Neural cell (in vitro differentiated cells): ENCODE results near the gene LRRTM3. TPM values are rescaled to one million over a fixed set of nuclear protein-coding genes. Genes with fewer than 3 reads are reported as not detected.

Experiments used
- H2AFZ ChIP-seq: fragments of 200-600, 300-800 bp; sonication (generic), shearing (Covaris generic); 2 replicates; pipeline ENCODE4 v1.6.0; 2014; ENCODE audit warnings: low read depth, mild to moderate bottlenecking, antibody characterized with exemption, low read length, moderate library complexity
- H3F3A ChIP-seq: fragments of 200-600 bp; shearing (Covaris generic); 2 replicates; pipeline ENCODE4 v1.6.1; 2016; ENCODE audit warnings: mild to moderate bottlenecking, moderate library complexity, mixed read lengths, antibody characterized with exemption, low read length; ENCODE audit not compliant: insufficient read depth, poor library complexity, severe bottlenecking
- H3K27ac ChIP-seq: fragments of 200-600, 300-800 bp; sonication (generic), shearing (Covaris generic); 2 replicates; pipeline ENCODE4 v1.5.1; 2014; ENCODE audit warnings: mild to moderate bottlenecking, low read length, moderate library complexity
- H3K27me3 ChIP-seq: fragments of 300-800, 200-600 bp; sonication (generic), shearing (Covaris generic); 2 replicates; pipeline ENCODE4 v1.6.0; 2014; ENCODE audit warnings: mild to moderate bottlenecking, low read depth, low read length, moderate library complexity; ENCODE audit not compliant: insufficient read depth
- H3K36me3 ChIP-seq: fragments of 300-800, 200-600 bp; sonication (generic), shearing (Covaris generic); 2 replicates; pipeline ENCODE4 v1.5.1; 2014; ENCODE audit warnings: mild to moderate bottlenecking, antibody characterized with exemption, low read length, moderate library complexity; ENCODE audit not compliant: insufficient read depth
- H3K4me2 ChIP-seq: fragments of 300-800, 200-600 bp; sonication (generic), shearing (Covaris generic); 2 replicates; pipeline ENCODE4 v1.6.0; 2014; ENCODE audit warnings: mild to moderate bottlenecking, low read length
- H3K4me3 ChIP-seq: fragments of 300-800, 200-600 bp; sonication (generic), shearing (Covaris generic); 2 replicates; pipeline ENCODE4 v1.5.1; 2014; ENCODE audit warnings: mild to moderate bottlenecking, low read length, moderate library complexity
- H3K79me2 ChIP-seq: fragments of 200-600 bp; shearing (Covaris generic); replicated peaks from 2 replicates; pipeline ENCODE4 v1.6.0; 2014; ENCODE audit warnings: mild to moderate bottlenecking, low read length, moderate library complexity; ENCODE audit not compliant: insufficient read depth
- H3K9ac ChIP-seq: fragments of 300-800, 200-600 bp; sonication (generic), shearing (Covaris generic); 2 replicates; pipeline ENCODE4 v1.6.1; 2016; ENCODE audit warnings: mild to moderate bottlenecking, low read length, mixed read lengths
- H3K9me2 ChIP-seq: fragments of 200-600 bp; shearing (Covaris generic); 2 replicates; pipeline ENCODE4 v1.6.1; 2016; ENCODE audit warnings: mild to moderate bottlenecking, low read length, mixed read lengths; ENCODE audit not compliant: insufficient read depth
- H3K9me3 ChIP-seq: fragments of 200-600, 300-800 bp; sonication (generic), shearing (Covaris generic); 2 replicates; pipeline ENCODE4 v1.6.1; 2016; ENCODE audit warnings: mild to moderate bottlenecking, mixed run types, low read length, moderate library complexity, mixed read lengths
- H4K20me1 ChIP-seq: fragments of 200-600 bp; shearing (Covaris generic); 2 replicates; pipeline ENCODE4 v1.6.1; 2016; ENCODE audit warnings: mild to moderate bottlenecking, mixed run types; ENCODE audit not compliant: insufficient read depth
- EP300 ChIP-seq: fragments of 450-650 bp; conservative IDR thresholded peaks from 2 replicates; pipeline ENCODE4 v1.6.1; 2014; ENCODE audit warnings: antibody characterized with exemption, mild to moderate bottlenecking, moderate library complexity; ENCODE audit not compliant: poor library complexity, severe bottlenecking
- EZH2 ChIP-seq: fragments of 200-600, 300-800 bp; shearing (Covaris generic), sonication (generic); IDR thresholded peaks from 2 replicates; pipeline ENCODE4 v1.6.1; 2014; ENCODE audit warnings: antibody characterized with exemption, low read length, borderline replicate concordance, mild to moderate bottlenecking; ENCODE audit not compliant: insufficient read depth, poor library complexity, severe bottlenecking
- MXI1 ChIP-seq: fragments of 450-650 bp; conservative IDR thresholded peaks from 2 replicates; pipeline ENCODE4 v1.6.1; 2014; ENCODE audit warnings: antibody characterized with exemption, mild to moderate bottlenecking; ENCODE audit not compliant: poor library complexity, severe bottlenecking
- POLR2AphosphoS5 ChIP-seq: IDR thresholded peaks from 2 replicates; pipeline ENCODE4 v1.6.1; 2012
- RAD21 ChIP-seq: fragments of 450-650 bp; conservative IDR thresholded peaks from 2 replicates; pipeline ENCODE4 v1.6.1; 2014; ENCODE audit warnings: antibody characterized with exemption, mild to moderate bottlenecking, moderate library complexity
- SMC3 ChIP-seq: fragments of 450-650 bp; conservative IDR thresholded peaks from 2 replicates; pipeline ENCODE4 v1.6.1; 2014; ENCODE audit warnings: antibody characterized with exemption, mild to moderate bottlenecking, moderate library complexity; ENCODE audit not compliant: poor library complexity
- TAF1 ChIP-seq: IDR thresholded peaks from 2 replicates; pipeline ENCODE4 v1.6.1; 2012; ENCODE audit warnings: low read depth
- polyA plus RNA-seq: library from polyadenylated mRNA; depleted of rRNA; stranded (reverse); fragments of >200 nt; gene quantifications from 2 replicates; pipeline ENCODE4 v1.2.3, GENCODE V29; 2014
- TF ChIP-seq, protein P1 (sequence below): IDR thresholded peaks from 2 replicates; pipeline ENCODE4 v1.6.1; 2012; ENCODE audit warnings: borderline replicate concordance
- TF ChIP-seq, protein P2 (sequence below): fragments of 450-650 bp; IDR thresholded peaks from 2 replicates; pipeline ENCODE4 v1.5.1; 2014; ENCODE audit warnings: antibody characterized with exemption, mild to moderate bottlenecking, moderate library complexity; ENCODE audit not compliant: poor library complexity, severe bottlenecking

The LRRTM3 gene
- polyA plus RNA-seq, 1 donor from 2014 or later, result 3.2 TPM

DNA sequence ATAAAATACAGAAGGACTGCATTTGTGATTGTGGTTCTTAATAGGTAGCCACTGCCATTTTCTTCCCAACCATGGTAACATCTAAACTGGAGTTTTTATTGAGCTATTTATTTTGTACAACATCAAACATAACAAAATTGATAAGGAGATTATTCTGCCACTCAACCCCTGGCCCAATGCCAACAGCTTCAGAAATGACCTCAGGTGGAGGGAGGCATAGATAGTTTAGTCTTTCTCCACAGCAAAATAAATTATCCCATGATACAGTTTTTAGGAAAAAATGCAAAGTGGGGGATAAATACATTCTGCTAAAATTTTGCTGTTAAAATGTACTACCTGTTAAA is 57.6 kb downstream of the LRRTM3 start:
- no peaks in the 10 kb centered on the region for H3K9me2 ChIP-seq

GRCh38 chr10:66990143-66990830 is 64.5 kb downstream of the LRRTM3 start:
- Histone ChIP-seq H3K79me2 (no peaks in the 10 kb centered on the region), H3K36me3 (no peaks in the 10 kb centered on the region), H3K9ac (no peak overlapping the region), H3K27ac (no peak overlapping the region), H4K20me1 (no peaks in the 10 kb centered on the region), H3K27me3 (no peaks in the 10 kb centered on the region), H2AFZ (no peak overlapping the region), H3K9me3 (no peaks in the 10 kb centered on the region), H3K4me2 (no peak overlapping the region), H3K9me2 (no peaks in the 10 kb centered on the region), H3F3A (no peaks in the 10 kb centered on the region), H3K4me3 (no peak overlapping the region)
- TF ChIP-seq EZH2 (no peak), EP300 (no peak), TAF1 (no peak), RAD21 (no peak), POLR2AphosphoS5 (no peak), SMC3 (no peak), MXI1 (no peak)
- TF ChIP-seq, protein P1, sequence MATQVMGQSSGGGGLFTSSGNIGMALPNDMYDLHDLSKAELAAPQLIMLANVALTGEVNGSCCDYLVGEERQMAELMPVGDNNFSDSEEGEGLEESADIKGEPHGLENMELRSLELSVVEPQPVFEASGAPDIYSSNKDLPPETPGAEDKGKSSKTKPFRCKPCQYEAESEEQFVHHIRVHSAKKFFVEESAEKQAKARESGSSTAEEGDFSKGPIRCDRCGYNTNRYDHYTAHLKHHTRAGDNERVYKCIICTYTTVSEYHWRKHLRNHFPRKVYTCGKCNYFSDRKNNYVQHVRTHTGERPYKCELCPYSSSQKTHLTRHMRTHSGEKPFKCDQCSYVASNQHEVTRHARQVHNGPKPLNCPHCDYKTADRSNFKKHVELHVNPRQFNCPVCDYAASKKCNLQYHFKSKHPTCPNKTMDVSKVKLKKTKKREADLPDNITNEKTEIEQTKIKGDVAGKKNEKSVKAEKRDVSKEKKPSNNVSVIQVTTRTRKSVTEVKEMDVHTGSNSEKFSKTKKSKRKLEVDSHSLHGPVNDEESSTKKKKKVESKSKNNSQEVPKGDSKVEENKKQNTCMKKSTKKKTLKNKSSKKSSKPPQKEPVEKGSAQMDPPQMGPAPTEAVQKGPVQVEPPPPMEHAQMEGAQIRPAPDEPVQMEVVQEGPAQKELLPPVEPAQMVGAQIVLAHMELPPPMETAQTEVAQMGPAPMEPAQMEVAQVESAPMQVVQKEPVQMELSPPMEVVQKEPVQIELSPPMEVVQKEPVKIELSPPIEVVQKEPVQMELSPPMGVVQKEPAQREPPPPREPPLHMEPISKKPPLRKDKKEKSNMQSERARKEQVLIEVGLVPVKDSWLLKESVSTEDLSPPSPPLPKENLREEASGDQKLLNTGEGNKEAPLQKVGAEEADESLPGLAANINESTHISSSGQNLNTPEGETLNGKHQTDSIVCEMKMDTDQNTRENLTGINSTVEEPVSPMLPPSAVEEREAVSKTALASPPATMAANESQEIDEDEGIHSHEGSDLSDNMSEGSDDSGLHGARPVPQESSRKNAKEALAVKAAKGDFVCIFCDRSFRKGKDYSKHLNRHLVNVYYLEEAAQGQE, result no peak
- TF ChIP-seq, protein P2, sequence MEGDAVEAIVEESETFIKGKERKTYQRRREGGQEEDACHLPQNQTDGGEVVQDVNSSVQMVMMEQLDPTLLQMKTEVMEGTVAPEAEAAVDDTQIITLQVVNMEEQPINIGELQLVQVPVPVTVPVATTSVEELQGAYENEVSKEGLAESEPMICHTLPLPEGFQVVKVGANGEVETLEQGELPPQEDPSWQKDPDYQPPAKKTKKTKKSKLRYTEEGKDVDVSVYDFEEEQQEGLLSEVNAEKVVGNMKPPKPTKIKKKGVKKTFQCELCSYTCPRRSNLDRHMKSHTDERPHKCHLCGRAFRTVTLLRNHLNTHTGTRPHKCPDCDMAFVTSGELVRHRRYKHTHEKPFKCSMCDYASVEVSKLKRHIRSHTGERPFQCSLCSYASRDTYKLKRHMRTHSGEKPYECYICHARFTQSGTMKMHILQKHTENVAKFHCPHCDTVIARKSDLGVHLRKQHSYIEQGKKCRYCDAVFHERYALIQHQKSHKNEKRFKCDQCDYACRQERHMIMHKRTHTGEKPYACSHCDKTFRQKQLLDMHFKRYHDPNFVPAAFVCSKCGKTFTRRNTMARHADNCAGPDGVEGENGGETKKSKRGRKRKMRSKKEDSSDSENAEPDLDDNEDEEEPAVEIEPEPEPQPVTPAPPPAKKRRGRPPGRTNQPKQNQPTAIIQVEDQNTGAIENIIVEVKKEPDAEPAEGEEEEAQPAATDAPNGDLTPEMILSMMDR, result no peak

More for the DNA sequence above, 57.6 kb downstream of the LRRTM3 start:
- H4K20me1 ChIP-seq, result no peaks in the 10 kb centered on the region
- H3K36me3 ChIP-seq, result no peaks in the 10 kb centered on the region
- H3K79me2 ChIP-seq, result no peaks in the 10 kb centered on the region
- no peaks in the 10 kb centered on the region for H3K27me3 ChIP-seq
- no peak overlapping the region for H3K4me3 ChIP-seq
- TF ChIP-seq, protein P1, result no peak
- no peak for TF ChIP-seq EP300
- TF ChIP-seq, protein P2, result no peak
- no peak for TF ChIP-seq RAD21
- no peak for TF ChIP-seq EZH2
- TF ChIP-seq MXI1, result no peak
- no peak for TF ChIP-seq POLR2AphosphoS5
- no peak for TF ChIP-seq SMC3
- TF ChIP-seq TAF1, result no peak
- no peak overlapping the region for H2AFZ ChIP-seq
- H3K9ac ChIP-seq, result no peak overlapping the region
- no peaks in the 10 kb centered on the region for H3F3A ChIP-seq
- H3K9me3 ChIP-seq, result no peaks in the 10 kb centered on the region
- H3K4me2 ChIP-seq, result no peak overlapping the region
- no peak overlapping the region for H3K27ac ChIP-seq
